ENCODE measurements around the gene MAGI2. TPM values are rescaled to one million over a fixed set of nuclear protein-coding genes. Genes with fewer than 3 reads are reported as not detected.

MAGI2 gene
- total RNA-seq, 1 experiment from 2014 or later, result 14.3 TPM

DNA sequence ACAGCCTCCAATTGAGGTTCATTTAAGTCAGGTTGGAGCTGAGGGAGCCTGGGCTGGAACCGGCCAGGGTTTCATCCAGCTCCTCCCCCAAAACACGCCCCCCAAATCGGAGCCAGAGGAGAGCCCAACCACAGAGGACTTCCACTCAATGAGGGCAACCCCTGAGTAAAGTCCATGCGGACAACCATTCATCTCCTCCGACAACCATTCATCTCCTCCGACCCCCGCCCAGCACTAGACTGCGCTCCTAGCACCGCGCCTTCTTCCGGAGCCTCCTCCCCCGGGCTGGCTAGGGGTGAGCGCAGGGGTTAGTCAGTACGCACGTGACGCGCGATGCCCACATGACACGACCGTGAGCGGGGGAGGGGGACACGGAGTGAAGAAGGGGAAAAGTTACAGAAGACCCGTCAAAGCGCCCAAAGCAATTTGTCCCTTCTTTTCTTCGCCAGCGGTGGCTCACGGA lies 1.4 kb downstream of the MAGI2 start:
- no peak overlapping the region for H2BK5ac ChIP-seq (ENCODE audit: insufficient read length, low read length)
- H3K9ac ChIP-seq (ENCODE audit: extremely low read depth, insufficient read length, low read length), result no peak overlapping the region
- H3K4me2 ChIP-seq (ENCODE audit: insufficient read depth, insufficient read length, low read length), result peak overlapping the region; percentile 95
- H2AK5ac ChIP-seq (ENCODE audit: insufficient read length, low read length), result no peak overlapping the region
- H3K56ac ChIP-seq (ENCODE audit: insufficient read length, low read depth, low read length), result no peak overlapping the region
- no peaks in the 10 kb centered on the region for H3K79me1 ChIP-seq (ENCODE audit: insufficient read depth, low read depth, low read length, poor library complexity, severe bottlenecking)
- H3K4me3 Mint-ChIP-seq, result peak overlapping the region; percentile 80 to 95
- no peaks in the 10 kb centered on the region for H3K4me1 ChIP-seq (ENCODE audit: insufficient read depth, low read length)
- no peak overlapping the region for H3K27ac ChIP-seq (ENCODE audit: insufficient read length, low read depth, low read length)
- H4K91ac ChIP-seq (ENCODE audit: insufficient read length, low read depth, low read length), result no peak overlapping the region
- H2BK15ac ChIP-seq (ENCODE audit: low read depth, low read length), result no peak overlapping the region
- no peaks in the 10 kb centered on the region for H3K79me2 ChIP-seq (ENCODE audit: insufficient read depth, low read length)
- TF ChIP-seq, protein P1, sequence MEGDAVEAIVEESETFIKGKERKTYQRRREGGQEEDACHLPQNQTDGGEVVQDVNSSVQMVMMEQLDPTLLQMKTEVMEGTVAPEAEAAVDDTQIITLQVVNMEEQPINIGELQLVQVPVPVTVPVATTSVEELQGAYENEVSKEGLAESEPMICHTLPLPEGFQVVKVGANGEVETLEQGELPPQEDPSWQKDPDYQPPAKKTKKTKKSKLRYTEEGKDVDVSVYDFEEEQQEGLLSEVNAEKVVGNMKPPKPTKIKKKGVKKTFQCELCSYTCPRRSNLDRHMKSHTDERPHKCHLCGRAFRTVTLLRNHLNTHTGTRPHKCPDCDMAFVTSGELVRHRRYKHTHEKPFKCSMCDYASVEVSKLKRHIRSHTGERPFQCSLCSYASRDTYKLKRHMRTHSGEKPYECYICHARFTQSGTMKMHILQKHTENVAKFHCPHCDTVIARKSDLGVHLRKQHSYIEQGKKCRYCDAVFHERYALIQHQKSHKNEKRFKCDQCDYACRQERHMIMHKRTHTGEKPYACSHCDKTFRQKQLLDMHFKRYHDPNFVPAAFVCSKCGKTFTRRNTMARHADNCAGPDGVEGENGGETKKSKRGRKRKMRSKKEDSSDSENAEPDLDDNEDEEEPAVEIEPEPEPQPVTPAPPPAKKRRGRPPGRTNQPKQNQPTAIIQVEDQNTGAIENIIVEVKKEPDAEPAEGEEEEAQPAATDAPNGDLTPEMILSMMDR (conservative IDR thresholded peaks at IDR 0.05), result no peak
- no peak overlapping the region for H4K8ac ChIP-seq (replicated peaks; ENCODE audit: insufficient read length, low read depth, low read length)
- no peaks in the 10 kb centered on the region for H3K36me3 Mint-ChIP-seq (ENCODE audit: insufficient read depth in 1 of 3, low read depth in 3 of 3)
- no peak overlapping the region for H3K18ac ChIP-seq (ENCODE audit: insufficient read length, low read depth, low read length)
- no peak overlapping the region for H2AFZ ChIP-seq (ENCODE audit: low read length)
- H3K27me3 ChIP-seq (ENCODE audit: insufficient read depth, low read length), result peaks cover 16% of the 10 kb centered on the region; the same call in 1 of the 2 replicates
- H2BK12ac ChIP-seq (ENCODE audit: insufficient read length, low read depth, low read length), result no peak overlapping the region
- H3K14ac ChIP-seq (ENCODE audit: insufficient read depth, low read length), result no peak overlapping the region
- H2BK120ac ChIP-seq (ENCODE audit: low read depth, low read length, poor library complexity, severe bottlenecking), result no peak overlapping the region
- H3K23ac ChIP-seq (ENCODE audit: insufficient read length, low read depth, low read length), result no peak overlapping the region
- H3K4me1 Mint-ChIP-seq, result peaks cover 18 to 22% of the 10 kb centered on the region in 2 experiments
- H3K27me3 Mint-ChIP-seq (ENCODE audit: low read depth), result peaks cover 73% of the 10 kb centered on the region
- H2BK20ac ChIP-seq (ENCODE audit: low read depth, low read length, poor library complexity, severe bottlenecking), result no peak overlapping the region
- H3K23me2 ChIP-seq (ENCODE audit: insufficient read length, low read depth, low read length, poor library complexity, severe bottlenecking), result peaks cover 23% of the 10 kb centered on the region
- no peaks in the 10 kb centered on the region for H3K9me3 ChIP-seq (ENCODE audit: control insufficient read depth, low read depth, low read length)
- peak; percentile 86 for DNase-seq
- H3T11ph ChIP-seq (ENCODE audit: low read length), result no peak overlapping the region
- H3K9me3 Mint-ChIP-seq, result no peaks in the 10 kb centered on the region
- no peak overlapping the region for H3K27ac Mint-ChIP-seq
- H4K5ac ChIP-seq (ENCODE audit: insufficient read length, low read depth, low read length), result no peak overlapping the region
- no peak overlapping the region for H3K4ac ChIP-seq (ENCODE audit: low read depth, low read length)
- no CpG with 5 or more reads among the region's 27 CpGs for WGBS (ENCODE audit: extremely low coverage, insufficient read length, low lambda C conversion rate)
- H4K20me1 ChIP-seq (ENCODE audit: control insufficient read depth, insufficient read depth, insufficient read length), result no peaks in the 10 kb centered on the region
